Tibial artery (tissue), 4 donors: ENCODE measurements around the gene MRAS.

ENCODE experiments used
- DNase-seq, 2 donors: peaks; one replicate each; pipeline ENCODE4 v3.0.0-alpha.2; 2019
- H3K27ac ChIP-seq, 2 donors: fragments of 200-600 bp; sonication (generic) in 1 of 2; 1 replicate in 1 of 2; 2 replicates in 1 of 2; pipeline ENCODE4 v1.5.1; 2018 to 2019; ENCODE audit warnings: mild to moderate bottlenecking in 1 of 2
- H3K27me3 ChIP-seq, 2 donors: fragments of 200-600 bp; sonication (generic) in 1 of 2; one replicate each; pipeline versions ENCODE4 v1.5.1 to v1.6.0; 2016 to 2019
- H3K36me3 ChIP-seq, 3 donors: fragments of 200-600 bp; sonication (generic) in 2 of 3; one replicate each; pipeline ENCODE4 v1.5.1; 2016 to 2019; ENCODE audit warnings: mild to moderate bottlenecking in 2 of 3
- H3K4me1 ChIP-seq, 4 donors: fragments of 200-600 bp; sonication (generic) in 2 of 4; 1 replicate in 3 of 4; 2 replicates in 1 of 4; pipeline ENCODE4 v1.5.1; 2016 to 2019
- H3K4me3 ChIP-seq, 2 donors: fragments of 200-600 bp; sonication (generic) in 1 of 2; 1 replicate in 1 of 2; 2 replicates in 1 of 2; pipeline ENCODE4 v1.5.1; 2018 to 2019; ENCODE audit warnings: mild to moderate bottlenecking in 2 of 2
- H3K9me3 ChIP-seq, 3 donors: fragments of 200-600 bp; sonication (generic) in 1 of 3; one replicate each; pipeline ENCODE4 v1.5.1; 2016 to 2019
- intact Hi-C: fragments of 100-400 bp; cut with DNase I; formaldehyde crosslinking; loops from one replicate; pipeline ENCODE4 v1.15.0; 2023; ENCODE audit warnings: low total_unique reads
- TF ChIP-seq, protein P1 (sequence below), 2 experiments: fragments of 200-600 bp in 1 of 2; fragments of 450-650 bp in 1 of 2; IDR thresholded peaks; one replicate each; pipeline ENCODE4 v1.5.1; 2017 to 2019; ENCODE audit warnings: antibody characterized with exemption in 2 of 2, mild to moderate bottlenecking in 1 of 2, moderate library complexity in 1 of 2

Gene MRAS

DNA sequence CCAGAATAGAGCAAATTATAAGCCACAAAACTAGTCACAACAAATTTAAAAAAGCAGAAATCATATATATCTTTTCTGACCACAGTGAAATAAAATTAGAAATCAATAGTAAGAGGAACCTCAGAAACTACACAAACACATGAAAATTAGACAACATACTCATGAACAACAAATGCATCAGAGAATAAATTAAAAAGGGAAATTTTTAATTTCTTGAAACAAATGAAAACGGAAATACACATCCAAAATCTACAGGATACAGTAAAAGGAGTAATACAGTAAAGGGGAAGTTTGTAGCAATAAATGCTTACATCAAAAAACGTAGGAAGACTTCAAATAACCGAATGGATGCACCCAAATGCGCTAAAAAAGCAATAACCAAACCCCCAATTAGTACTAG lies 37.9 kb upstream of the MRAS start:
- Histone ChIP-seq H3K9me3 (peaks cover 0 to 24% (median 21%) of the 10 kb centered on the region in 3 donors), H3K27ac (no peak overlapping the region), H3K27me3 (no peaks in the 10 kb centered on the region), H3K4me3 (no peak overlapping the region), H3K4me1 (no peaks in the 10 kb centered on the region), H3K36me3 (no peaks in the 10 kb centered on the region)
- DNase-seq: no peak
- TF ChIP-seq, protein P1, sequence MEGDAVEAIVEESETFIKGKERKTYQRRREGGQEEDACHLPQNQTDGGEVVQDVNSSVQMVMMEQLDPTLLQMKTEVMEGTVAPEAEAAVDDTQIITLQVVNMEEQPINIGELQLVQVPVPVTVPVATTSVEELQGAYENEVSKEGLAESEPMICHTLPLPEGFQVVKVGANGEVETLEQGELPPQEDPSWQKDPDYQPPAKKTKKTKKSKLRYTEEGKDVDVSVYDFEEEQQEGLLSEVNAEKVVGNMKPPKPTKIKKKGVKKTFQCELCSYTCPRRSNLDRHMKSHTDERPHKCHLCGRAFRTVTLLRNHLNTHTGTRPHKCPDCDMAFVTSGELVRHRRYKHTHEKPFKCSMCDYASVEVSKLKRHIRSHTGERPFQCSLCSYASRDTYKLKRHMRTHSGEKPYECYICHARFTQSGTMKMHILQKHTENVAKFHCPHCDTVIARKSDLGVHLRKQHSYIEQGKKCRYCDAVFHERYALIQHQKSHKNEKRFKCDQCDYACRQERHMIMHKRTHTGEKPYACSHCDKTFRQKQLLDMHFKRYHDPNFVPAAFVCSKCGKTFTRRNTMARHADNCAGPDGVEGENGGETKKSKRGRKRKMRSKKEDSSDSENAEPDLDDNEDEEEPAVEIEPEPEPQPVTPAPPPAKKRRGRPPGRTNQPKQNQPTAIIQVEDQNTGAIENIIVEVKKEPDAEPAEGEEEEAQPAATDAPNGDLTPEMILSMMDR (IDR thresholded peaks at IDR 0.05): no peak
- intact Hi-C loops: no loop called here

DNA sequence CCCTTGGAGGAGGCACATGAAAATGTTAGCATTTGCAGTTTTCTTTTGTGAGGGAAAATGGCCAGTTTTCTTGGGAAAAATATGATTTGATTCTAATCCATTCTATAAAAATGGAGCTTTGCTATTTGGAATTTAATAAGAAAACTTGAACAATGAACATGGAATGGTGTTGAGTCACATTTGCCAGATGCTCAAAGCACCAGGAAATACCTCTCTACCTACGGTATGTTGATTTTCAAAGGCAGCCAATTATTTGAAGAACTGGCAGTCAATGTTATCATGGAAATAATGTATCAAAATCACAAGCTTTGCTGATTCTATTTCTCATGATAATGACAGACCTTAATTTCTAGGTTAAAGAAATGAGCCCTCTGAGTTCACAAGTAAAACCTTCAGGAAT lies 33.6 kb upstream of the MRAS start:
- H3K4me1 ChIP-seq: no peaks in the 10 kb centered on the region
- DNase-seq: no peak
- no peaks in the 10 kb centered on the region for H3K27me3 ChIP-seq
- intact Hi-C loops: no loop called here
- H3K27ac ChIP-seq: no peak overlapping the region
- H3K4me3 ChIP-seq: no peak overlapping the region
- TF ChIP-seq, protein P1 (IDR thresholded peaks at IDR 0.05): no peak
- peaks cover 0 to 3% (median 2%) of the 10 kb centered on the region in 3 donors for H3K9me3 ChIP-seq
- no peaks in the 10 kb centered on the region for H3K36me3 ChIP-seq

DNA sequence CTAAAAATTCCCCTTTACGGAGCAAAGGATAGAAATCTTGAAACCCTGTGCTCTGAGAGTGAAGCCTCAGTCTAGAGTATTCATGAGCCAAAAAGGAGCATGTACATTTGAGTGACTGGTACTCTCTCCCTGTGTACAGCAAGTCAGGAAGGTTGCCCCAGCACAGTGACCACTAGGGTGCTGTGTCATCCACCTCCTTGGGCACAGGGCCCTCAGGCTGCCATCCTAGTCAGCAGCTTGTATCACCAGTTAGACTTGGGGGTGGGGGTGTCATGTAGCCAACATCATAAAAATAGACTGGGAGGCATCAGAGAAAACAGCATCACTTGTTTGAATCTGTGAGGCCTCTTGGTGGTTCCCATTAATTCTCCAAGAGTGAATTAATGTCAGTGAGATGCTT lies 30.7 kb upstream of the MRAS start:
- Histone ChIP-seq H3K27ac (no peak overlapping the region), H3K4me3 (no peak overlapping the region), H3K27me3 (peaks cover 0 to 3% of the 10 kb centered on the region in 2 donors), H3K36me3 (no peaks in the 10 kb centered on the region), H3K4me1 (no peaks in the 10 kb centered on the region), H3K9me3 (no peaks in the 10 kb centered on the region)
- TF ChIP-seq, protein P1 (IDR thresholded peaks at IDR 0.05): no peak
- DNase-seq: no peak
- intact Hi-C loops: no loop called here

DNA sequence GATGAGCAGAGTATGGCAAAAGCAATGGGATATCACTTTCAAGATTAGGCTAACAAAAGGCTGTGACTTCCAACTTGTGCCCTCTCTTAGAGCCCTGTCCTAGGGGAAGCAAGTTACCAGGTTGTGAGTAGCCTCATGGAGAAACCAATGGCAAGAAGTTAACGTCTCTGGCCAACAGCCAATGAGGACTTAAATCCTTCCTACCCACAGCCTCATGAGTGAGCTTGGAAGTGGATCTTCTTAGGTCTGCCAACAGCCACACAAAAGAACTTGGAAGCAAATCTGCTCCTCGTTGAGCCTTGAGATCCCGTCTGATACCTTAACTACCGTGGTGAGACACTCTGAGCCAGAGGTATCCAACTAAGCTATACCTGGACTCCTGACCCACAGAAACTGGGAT lies 24.4 kb upstream of the MRAS start:
- intact Hi-C loops: no loop called here
- Histone ChIP-seq H3K9me3 (no peaks in the 10 kb centered on the region), H3K36me3 (no peaks in the 10 kb centered on the region), H3K27ac (no peak overlapping the region), H3K4me1 (peaks cover 0 to 10% (median 4%) of the 10 kb centered on the region in 4 donors), H3K27me3 (peaks cover 0 to 3% of the 10 kb centered on the region in 2 donors), H3K4me3 (no peak overlapping the region)
- TF ChIP-seq, protein P1 (IDR thresholded peaks at IDR 0.05): no peak
- no peak for DNase-seq

DNA sequence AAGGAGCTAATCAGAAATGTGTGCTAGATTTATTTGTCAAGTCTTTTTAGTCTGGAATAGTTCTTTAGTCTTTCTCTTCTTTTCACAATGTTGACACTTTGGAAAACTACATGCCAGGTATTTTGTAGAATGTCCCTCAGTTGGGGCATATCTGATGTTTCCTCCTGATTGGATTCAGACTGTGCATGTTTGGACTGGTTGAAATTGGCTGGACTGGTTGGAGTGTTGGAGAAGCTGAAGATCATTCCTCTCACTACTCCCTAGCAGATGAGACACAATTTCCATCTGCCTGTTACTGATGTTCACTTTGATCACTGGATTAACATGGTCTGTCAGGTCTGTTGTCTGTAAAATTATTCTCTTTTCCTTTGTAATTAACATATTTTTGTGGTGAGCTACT lies 22.4 kb upstream of the MRAS start:
- Histone ChIP-seq H3K27me3 (peaks cover 0 to under 1% of the 10 kb centered on the region in 2 donors), H3K9me3 (no peaks in the 10 kb centered on the region), H3K4me1 (peaks cover 0 to 18% (median 4%) of the 10 kb centered on the region in 4 donors), H3K4me3 (no peak overlapping the region), H3K36me3 (no peaks in the 10 kb centered on the region), H3K27ac (no peak overlapping the region)
- no peak for DNase-seq
- TF ChIP-seq, protein P1 (IDR thresholded peaks at IDR 0.05): no peak
- intact Hi-C loops: no loop called here
